ENCODE data around the gene TUBB2A.
A peak's percentile ranks its signal among the peaks of the same experiment; 100 is the strongest.
"Not testable (repeated sequence)": the region's sequence is repeated elsewhere in the genome, so short reads cannot be mapped to it uniquely, and the experiment has no call there.

The TUBB2A gene

GRCh38 chr6:3157131-3157933 is at the start of gene TUBB2A:
Gene TUBB2A (minus strand): TSS chr6:3157544. CDS start chr6:3157463, 81 bp downstream.
- H3K9ac ChIP-seq (ENCODE audit: low read length in 5 of 5): peak within 1 kb of the TSS; percentile 63 to 92 (median 86)
- peaks cover 6 to 50% (median 38%) of the 10 kb centered on the region in 5 donors for H3K4me1 ChIP-seq (ENCODE audit: control insufficient read depth in 5 of 5, insufficient read depth in 5 of 5, low read length in 5 of 5)
- peak within 1 kb of the TSS; percentile 88 to 98 (median 95) for H3K4me3 ChIP-seq (ENCODE audit: low read depth in 1 of 5, low read length in 5 of 5)
- no peaks in the 10 kb centered on the region for H3K9me3 ChIP-seq (ENCODE audit: control insufficient read depth in 5 of 5, low read length in 5 of 5)
- H3K27me3 ChIP-seq (ENCODE audit: control insufficient read depth in 5 of 5, insufficient read depth in 4 of 5, low read length in 5 of 5): no peaks in the 10 kb centered on the region
- peaks cover 9 to 26% (median 24%) of the 10 kb centered on the region in 5 donors for H3K36me3 ChIP-seq (ENCODE audit: control insufficient read depth in 5 of 5, insufficient read depth in 5 of 5, low read length in 5 of 5)
- H3K27ac ChIP-seq (ENCODE audit: low read depth, low read length): peak within 1 kb of the TSS; percentile 98

- Histone ChIP-seq H3K4me3 (ENCODE audit: low read depth in 1 of 5, low read length in 5 of 5) (no peak overlapping the region), H3K36me3 (ENCODE audit: control insufficient read depth in 5 of 5, insufficient read depth in 5 of 5, low read length in 5 of 5) (no peaks in the 10 kb centered on the region), H3K27ac (ENCODE audit: low read depth, low read length) (peak overlapping the region; percentile 82), H3K9ac (ENCODE audit: low read length in 5 of 5) (peak overlapping the region in 1 of 5 donors; percentile 52), H3K4me1 (ENCODE audit: control insufficient read depth in 5 of 5, insufficient read depth in 5 of 5, low read length in 5 of 5) (peaks cover 14 to 42% (median 30%) of the 10 kb centered on the region in 5 donors), H3K9me3 (ENCODE audit: control insufficient read depth in 5 of 5, low read length in 5 of 5) (peaks cover 0 to 5% (median 0%) of the 10 kb centered on the region in 5 donors), H3K27me3 (ENCODE audit: control insufficient read depth in 5 of 5, insufficient read depth in 4 of 5, low read length in 5 of 5) (peaks cover 0 to 8% (median 0%) of the 10 kb centered on the region in 5 donors)
Observed at GRCh38 chr6:3206339-3207015, 49.1 kb upstream of the TUBB2A start.

GRCh38 chr6:3205913-3206312 is 48.6 kb upstream of the TUBB2A start:
- H3K27ac ChIP-seq (ENCODE audit: low read depth, low read length): peak overlapping the region; percentile 82
- H3K27me3 ChIP-seq (ENCODE audit: control insufficient read depth in 5 of 5, insufficient read depth in 4 of 5, low read length in 5 of 5): peaks cover 0 to 8% (median 0%) of the 10 kb centered on the region in 5 donors
- H3K4me1 ChIP-seq (ENCODE audit: control insufficient read depth in 5 of 5, insufficient read depth in 5 of 5, low read length in 5 of 5): peaks cover 14 to 37% (median 30%) of the 10 kb centered on the region in 5 donors
- H3K9me3 ChIP-seq (ENCODE audit: control insufficient read depth in 5 of 5, low read length in 5 of 5): peaks cover 0 to 5% (median 0%) of the 10 kb centered on the region in 5 donors
- H3K9ac ChIP-seq (ENCODE audit: low read length in 5 of 5): peak overlapping the region in 1 of 5 donors; percentile 75
- H3K4me3 ChIP-seq (ENCODE audit: low read depth in 1 of 5, low read length in 5 of 5): no peak overlapping the region
- H3K36me3 ChIP-seq (ENCODE audit: control insufficient read depth in 5 of 5, insufficient read depth in 5 of 5, low read length in 5 of 5): no peaks in the 10 kb centered on the region

GRCh38 chr6:3204921-3205320 is 47.6 kb upstream of the TUBB2A start:
- H3K4me3 ChIP-seq (ENCODE audit: low read depth in 1 of 5, low read length in 5 of 5): no peak overlapping the region
- H3K4me1 ChIP-seq (ENCODE audit: control insufficient read depth in 5 of 5, insufficient read depth in 5 of 5, low read length in 5 of 5): peaks cover 14 to 35% (median 30%) of the 10 kb centered on the region in 5 donors
- H3K36me3 ChIP-seq (ENCODE audit: control insufficient read depth in 5 of 5, insufficient read depth in 5 of 5, low read length in 5 of 5): no peaks in the 10 kb centered on the region
- H3K27ac ChIP-seq (ENCODE audit: low read depth, low read length): no peak overlapping the region
- no peak overlapping the region for H3K9ac ChIP-seq (ENCODE audit: low read length in 5 of 5)
- peaks cover 0 to 5% (median 0%) of the 10 kb centered on the region in 5 donors for H3K9me3 ChIP-seq (ENCODE audit: control insufficient read depth in 5 of 5, low read length in 5 of 5)
- H3K27me3 ChIP-seq (ENCODE audit: control insufficient read depth in 5 of 5, insufficient read depth in 4 of 5, low read length in 5 of 5): peaks cover 0 to 8% (median 0%) of the 10 kb centered on the region in 5 donors

- H3K4me3 ChIP-seq (ENCODE audit: low read depth in 1 of 5, low read length in 5 of 5): no peak overlapping the region
- H3K9ac ChIP-seq (ENCODE audit: low read length in 5 of 5): no peak overlapping the region
- peaks cover 0 to 5% (median 0%) of the 10 kb centered on the region in 5 donors for H3K9me3 ChIP-seq (ENCODE audit: control insufficient read depth in 5 of 5, low read length in 5 of 5)
- H3K27me3 ChIP-seq (ENCODE audit: control insufficient read depth in 5 of 5, insufficient read depth in 4 of 5, low read length in 5 of 5): peaks cover 0 to 4% (median 0%) of the 10 kb centered on the region in 5 donors
- peaks cover 5 to 20% (median 19%) of the 10 kb centered on the region in 5 donors for H3K4me1 ChIP-seq (ENCODE audit: control insufficient read depth in 5 of 5, insufficient read depth in 5 of 5, low read length in 5 of 5)
- no peaks in the 10 kb centered on the region for H3K36me3 ChIP-seq (ENCODE audit: control insufficient read depth in 5 of 5, insufficient read depth in 5 of 5, low read length in 5 of 5)
- no peak overlapping the region for H3K27ac ChIP-seq (ENCODE audit: low read depth, low read length)
Observed at GRCh38 chr6:3202999-3203696, 45.8 kb upstream of the TUBB2A start.

GRCh38 chr6:3201388-3201787 is 44.0 kb upstream of the TUBB2A start:
- no peaks in the 10 kb centered on the region for H3K36me3 ChIP-seq (ENCODE audit: control insufficient read depth in 5 of 5, insufficient read depth in 5 of 5, low read length in 5 of 5)
- H3K9ac ChIP-seq (ENCODE audit: low read length in 5 of 5): no peak overlapping the region
- no peak overlapping the region for H3K27ac ChIP-seq (ENCODE audit: low read depth, low read length)
- H3K9me3 ChIP-seq (ENCODE audit: control insufficient read depth in 5 of 5, low read length in 5 of 5): peaks cover 0 to 5% (median 0%) of the 10 kb centered on the region in 5 donors
- no peak overlapping the region for H3K4me3 ChIP-seq (ENCODE audit: low read depth in 1 of 5, low read length in 5 of 5)
- H3K4me1 ChIP-seq (ENCODE audit: control insufficient read depth in 5 of 5, insufficient read depth in 5 of 5, low read length in 5 of 5): peaks cover 0 to 8% (median 5%) of the 10 kb centered on the region in 5 donors
- peaks cover 0 to 4% (median 0%) of the 10 kb centered on the region in 5 donors for H3K27me3 ChIP-seq (ENCODE audit: control insufficient read depth in 5 of 5, insufficient read depth in 4 of 5, low read length in 5 of 5)

- Histone ChIP-seq H3K27ac (ENCODE audit: low read depth, low read length) (no peak overlapping the region), H3K9ac (ENCODE audit: low read length in 5 of 5) (no peak overlapping the region), H3K27me3 (ENCODE audit: control insufficient read depth in 5 of 5, insufficient read depth in 4 of 5, low read length in 5 of 5) (peaks cover 0 to under 1% (median 0%) of the 10 kb centered on the region in 5 donors), H3K9me3 (ENCODE audit: control insufficient read depth in 5 of 5, low read length in 5 of 5) (peaks cover 0 to 5% (median 0%) of the 10 kb centered on the region in 5 donors), H3K4me3 (ENCODE audit: low read depth in 1 of 5, low read length in 5 of 5) (no peak overlapping the region), H3K36me3 (ENCODE audit: control insufficient read depth in 5 of 5, insufficient read depth in 5 of 5, low read length in 5 of 5) (no peaks in the 10 kb centered on the region), H3K4me1 (ENCODE audit: control insufficient read depth in 5 of 5, insufficient read depth in 5 of 5, low read length in 5 of 5) (peaks cover 0 to 11% (median 3%) of the 10 kb centered on the region in 5 donors)
Observed at GRCh38 chr6:3200682-3201081, 43.3 kb upstream of the TUBB2A start.

- Histone ChIP-seq H3K27ac (ENCODE audit: low read depth, low read length) (no peak overlapping the region), H3K4me3 (ENCODE audit: low read depth in 1 of 5, low read length in 5 of 5) (no peak overlapping the region), H3K9ac (ENCODE audit: low read length in 5 of 5) (no peak overlapping the region), H3K36me3 (ENCODE audit: control insufficient read depth in 5 of 5, insufficient read depth in 5 of 5, low read length in 5 of 5) (no peaks in the 10 kb centered on the region), H3K9me3 (ENCODE audit: control insufficient read depth in 5 of 5, low read length in 5 of 5) (peaks cover 0 to under 1% (median 0%) of the 10 kb centered on the region in 5 donors), H3K27me3 (ENCODE audit: control insufficient read depth in 5 of 5, insufficient read depth in 4 of 5, low read length in 5 of 5) (no peaks in the 10 kb centered on the region), H3K4me1 (ENCODE audit: control insufficient read depth in 5 of 5, insufficient read depth in 5 of 5, low read length in 5 of 5) (peaks cover 0 to 13% (median 10%) of the 10 kb centered on the region in 5 donors)
Observed at GRCh38 chr6:3199382-3199781, 42.0 kb upstream of the TUBB2A start.

- not testable (repeated sequence) for H3K36me3 ChIP-seq (ENCODE audit: control insufficient read depth in 5 of 5, insufficient read depth in 5 of 5, low read length in 5 of 5); H3K9ac ChIP-seq (ENCODE audit: low read length in 5 of 5)
Observed at GRCh38 chr6:3197734-3198133, 40.4 kb upstream of the TUBB2A start.

More at GRCh38 chr6:3197734-3198133, 40.4 kb upstream of the TUBB2A start:
- not testable (repeated sequence) for H3K4me3 ChIP-seq (ENCODE audit: low read depth in 1 of 5, low read length in 5 of 5); H3K9me3 ChIP-seq (ENCODE audit: control insufficient read depth in 5 of 5, low read length in 5 of 5); H3K27me3 ChIP-seq (ENCODE audit: control insufficient read depth in 5 of 5, insufficient read depth in 4 of 5, low read length in 5 of 5); H3K27ac ChIP-seq (ENCODE audit: low read depth, low read length)
- H3K4me1 ChIP-seq (ENCODE audit: control insufficient read depth in 5 of 5, insufficient read depth in 5 of 5, low read length in 5 of 5): peaks cover 0 to 13% (median 10%) of the 10 kb centered on the region in 5 donors
